Medulla oblongata (tissue), 1 donor: ENCODE measurements around the gene PRRC2A.

ENCODE experiments used
- DNase-seq: peaks from one replicate; pipeline ENCODE4 v3.0.0-alpha.2; 2015; ENCODE audit errors: extremely low spot score

The PRRC2A gene

GRCh38 chr6:31624070-31624469 is 3.6 kb downstream of the PRRC2A start:
- no peak for DNase-seq

- no peak for DNase-seq
These were observed 6.4 kb downstream of the PRRC2A start for GRCh38 chr6:31626952-31627351.

GRCh38 chr6:31627690-31628287 is 7.3 kb downstream of the PRRC2A start:
- DNase-seq: no peak

- no peak for DNase-seq
These were observed 8.5 kb downstream of the PRRC2A start for GRCh38 chr6:31629014-31629413.

GRCh38 chr6:31630177-31630934 is 9.8 kb downstream of the PRRC2A start:
- no peak for DNase-seq

GRCh38 chr6:31631209-31631608 is 10.7 kb downstream of the PRRC2A start:
- DNase-seq: no peak

- no peak for DNase-seq
These were observed 11.3 kb downstream of the PRRC2A start for GRCh38 chr6:31631681-31632278.

GRCh38 chr6:31632279-31632946 is 11.9 kb downstream of the PRRC2A start:
- no peak for DNase-seq

GRCh38 chr6:31633447-31633846 is 12.9 kb downstream of the PRRC2A start:
- no peak for DNase-seq

- no peak for DNase-seq
These were observed 13.6 kb downstream of the PRRC2A start for GRCh38 chr6:31634131-31634530.

- no peak for DNase-seq
These were observed 14.6 kb downstream of the PRRC2A start for GRCh38 chr6:31634969-31635575.

- no peak for DNase-seq
These were observed 16.4 kb downstream of the PRRC2A start for GRCh38 chr6:31636698-31637596.

GRCh38 chr6:31639043-31639442 is 18.5 kb downstream of the PRRC2A start:
- DNase-seq: no peak

GRCh38 chr6:31639449-31639861 is 18.9 kb downstream of the PRRC2A start:
- no peak for DNase-seq

GRCh38 chr6:31640612-31641011 is 20.1 kb downstream of the PRRC2A start:
- no peak for DNase-seq

GRCh38 chr6:31641370-31641769 is 20.9 kb downstream of the PRRC2A start:
- no peak for DNase-seq

GRCh38 chr6:31642798-31643570 is 22.5 kb downstream of the PRRC2A start:
- no peak for DNase-seq

- no peak for DNase-seq
These were observed 23.4 kb downstream of the PRRC2A start for GRCh38 chr6:31643818-31644454.

GRCh38 chr6:31645325-31645724 is 24.8 kb downstream of the PRRC2A start:
- no peak for DNase-seq
